HG03095 (cell line): Measurements from ENCODE around the gene PCDHGA8.
"Not testable (repeated sequence)": the region's sequence is repeated elsewhere in the genome, so short reads cannot be mapped to it uniquely, and the experiment has no call there.

Experiments
- ATAC-seq: cut with Tn5 transposase; IDR thresholded peaks from one replicate; pipeline ENCODE4 v1.9.1; 2021; ENCODE audit warnings: moderate library complexity; ENCODE audit not compliant: unreplicated experiment

Gene PCDHGA8

GRCh38 chr5:141399555-141400258 lies 7.3 kb downstream of the PCDHGA8 start:
- ATAC-seq: no peak

- ATAC-seq: no peak
Measured at GRCh38 chr5:141402553-141403243, 10.3 kb downstream of the PCDHGA8 start, which contains the start of gene PCDHGA9. Gene PCDHGA9, plus strand, starts transcription at chr5:141402778. Its CDS starts 175 bp downstream, at chr5:141402953.

DNA sequence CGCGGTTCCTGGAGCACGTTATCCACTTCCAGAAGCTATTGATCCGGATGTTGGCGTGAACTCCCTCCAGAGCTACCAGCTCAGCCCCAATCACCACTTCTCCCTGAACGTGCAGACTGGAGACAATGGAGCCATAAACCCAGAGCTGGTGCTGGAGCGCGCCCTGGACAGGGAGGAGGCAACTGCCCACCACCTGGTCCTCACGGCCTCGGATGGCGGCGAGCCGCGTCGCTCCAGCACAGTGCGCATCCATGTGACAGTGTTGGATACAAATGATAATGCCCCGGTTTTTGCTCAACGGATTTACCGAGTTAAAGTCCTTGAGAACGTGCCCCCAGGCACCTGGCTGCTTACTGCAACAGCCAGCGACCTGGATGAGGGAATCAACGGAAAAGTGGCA lies 11.0 kb downstream of the PCDHGA8 start:
- ATAC-seq: no peak

DNA sequence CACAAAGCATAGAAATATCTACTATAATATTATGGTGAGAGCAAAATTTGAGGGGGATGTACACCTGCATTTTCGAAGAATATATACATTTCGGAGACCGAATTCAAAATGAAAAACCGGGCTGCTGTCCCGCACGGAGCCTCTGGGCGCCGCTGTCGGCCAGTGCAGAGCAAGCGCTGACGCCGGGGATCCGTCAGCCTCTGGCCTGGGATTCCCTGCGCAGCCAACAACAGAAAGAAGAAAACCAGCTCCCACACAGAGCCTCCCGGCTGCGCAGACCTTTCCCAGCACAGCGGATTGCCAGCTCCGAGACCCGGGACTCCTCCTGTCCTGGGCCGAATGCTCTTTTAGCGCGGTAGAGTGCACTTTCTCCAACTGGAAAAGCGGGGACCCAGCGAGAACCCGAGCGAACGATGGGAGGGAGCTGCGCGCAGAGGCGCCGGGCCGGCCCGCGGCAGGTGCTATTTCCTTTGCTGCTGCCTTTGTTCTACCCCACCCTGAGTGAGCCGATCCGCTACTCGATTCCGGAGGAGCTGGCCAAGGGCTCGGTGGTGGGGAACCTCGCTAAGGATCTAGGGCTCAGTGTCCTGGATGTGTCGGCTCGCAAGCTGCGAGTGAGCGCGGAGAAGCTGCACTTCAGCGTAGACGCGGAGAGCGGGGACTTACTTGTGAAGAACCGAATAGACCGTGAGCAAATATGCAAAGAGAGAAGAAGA lies 15.5 kb downstream of the PCDHGA8 start, which contains the start of gene PCDHGB6:
Gene PCDHGB6, plus strand, starts transcription at position 232 of the 716 bp plus-strand sequence. Its CDS starts 182 bp downstream, at position 414.
- peak; percentile 68 for ATAC-seq

DNA sequence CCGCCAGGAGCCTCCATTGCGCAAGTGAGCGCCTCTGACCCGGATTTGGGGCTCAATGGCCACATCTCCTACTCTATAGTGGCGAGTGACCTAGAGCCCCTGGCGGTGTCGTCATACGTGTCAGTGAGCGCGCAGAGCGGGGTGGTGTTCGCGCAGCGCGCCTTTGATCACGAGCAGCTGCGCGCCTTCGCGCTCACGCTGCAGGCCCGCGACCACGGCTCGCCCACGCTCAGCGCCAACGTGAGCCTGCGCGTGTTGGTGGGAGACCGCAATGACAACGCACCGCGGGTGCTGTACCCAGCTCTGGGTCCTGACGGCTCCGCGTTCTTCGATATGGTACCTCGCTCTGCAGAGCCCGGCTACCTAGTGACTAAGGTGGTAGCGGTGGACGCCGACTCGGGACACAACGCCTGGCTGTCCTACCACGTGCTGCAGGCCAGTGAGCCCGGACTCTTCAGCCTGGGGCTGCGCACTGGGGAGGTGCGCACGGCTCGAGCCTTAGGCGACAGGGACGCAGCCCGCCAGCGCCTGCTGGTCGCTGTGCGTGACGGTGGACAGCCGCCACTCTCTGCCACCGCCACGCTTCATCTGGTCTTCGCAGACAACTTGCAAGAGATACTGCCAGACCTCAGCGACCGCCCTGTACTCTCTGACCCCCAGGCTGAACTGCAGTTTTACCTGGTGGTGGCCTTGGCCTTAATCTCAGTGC lies 17.3 kb downstream of the PCDHGA8 start:
- no peak for ATAC-seq

DNA sequence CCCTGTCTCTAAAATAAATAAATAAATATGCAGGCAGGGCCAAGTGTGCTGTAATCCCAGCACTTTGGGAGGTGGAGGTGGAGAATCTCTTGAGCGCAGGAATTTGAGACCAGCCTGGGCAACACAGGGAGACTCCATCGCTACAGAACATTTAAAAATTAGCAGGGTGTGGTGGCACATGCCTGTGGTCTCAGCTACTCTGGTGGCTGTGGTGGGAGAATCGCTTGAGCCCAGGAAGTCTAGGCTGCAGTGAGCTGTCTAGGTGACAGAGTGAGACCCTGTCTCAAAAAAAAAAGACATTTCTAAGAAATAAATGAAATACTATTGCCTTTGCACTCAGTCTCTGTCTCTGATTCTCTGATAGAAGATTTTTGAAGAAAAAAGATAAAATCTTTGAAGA lies 19.1 kb downstream of the PCDHGA8 start:
- ATAC-seq: no peak

GRCh38 chr5:141412854-141413539 lies 20.6 kb downstream of the PCDHGA8 start, which contains the start of gene PCDHGA10:
Gene PCDHGA10, plus strand, starts transcription at chr5:141412987. Its CDS starts 189 bp downstream, at chr5:141413176.
- ATAC-seq: peak; percentile 63

DNA sequence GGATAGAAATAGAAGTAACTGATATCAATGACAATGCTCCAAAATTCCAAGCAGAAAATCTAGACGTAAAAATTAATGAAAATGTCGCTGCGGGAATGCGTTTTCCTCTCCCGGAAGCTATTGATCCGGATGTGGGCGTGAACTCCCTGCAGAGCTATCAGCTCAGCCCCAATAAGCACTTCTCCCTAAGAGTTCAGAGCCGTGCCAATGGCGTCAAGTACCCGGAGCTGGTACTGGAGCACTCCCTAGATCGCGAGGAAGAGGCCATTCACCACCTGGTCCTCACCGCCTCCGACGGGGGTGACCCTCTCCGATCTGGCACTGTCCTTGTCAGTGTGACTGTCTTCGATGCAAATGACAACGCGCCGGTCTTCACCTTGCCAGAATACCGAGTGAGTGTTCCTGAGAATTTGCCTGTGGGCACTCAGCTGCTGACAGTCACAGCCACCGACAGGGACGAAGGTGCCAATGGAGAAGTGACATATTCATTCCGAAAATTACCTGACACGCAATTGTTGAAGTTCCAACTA lies 21.2 kb downstream of the PCDHGA8 start:
- ATAC-seq: no peak

DNA sequence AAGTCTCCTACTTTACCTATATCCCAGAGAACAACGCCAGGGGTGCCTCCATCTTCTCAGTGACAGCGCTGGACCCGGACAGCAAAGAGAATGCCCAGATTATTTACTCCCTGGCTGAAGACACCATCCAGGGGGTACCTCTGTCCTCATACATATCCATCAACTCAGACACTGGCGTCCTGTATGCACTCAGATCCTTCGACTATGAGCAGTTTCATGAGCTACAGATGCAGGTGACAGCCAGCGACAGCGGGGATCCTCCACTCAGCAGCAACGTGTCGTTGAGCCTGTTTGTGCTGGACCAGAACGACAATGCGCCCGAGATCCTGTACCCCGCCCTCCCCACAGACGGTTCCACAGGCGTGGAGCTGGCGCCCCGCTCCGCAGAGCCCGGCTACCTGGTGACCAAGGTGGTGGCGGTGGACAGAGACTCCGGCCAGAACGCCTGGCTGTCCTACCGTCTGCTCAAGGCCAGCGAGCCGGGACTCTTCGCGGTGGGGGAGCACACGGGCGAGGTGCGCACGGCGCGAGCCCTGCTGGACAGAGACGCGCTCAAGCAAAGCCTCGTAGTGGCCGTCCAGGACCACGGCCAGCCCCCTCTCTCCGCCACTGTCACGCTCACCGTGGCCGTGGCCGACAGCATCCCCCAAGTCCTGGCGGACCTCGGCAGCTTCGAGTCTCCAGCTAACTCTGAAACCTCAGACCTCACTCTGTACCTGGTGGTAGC lies 22.3 kb downstream of the PCDHGA8 start:
- not testable (repeated sequence) for ATAC-seq

DNA sequence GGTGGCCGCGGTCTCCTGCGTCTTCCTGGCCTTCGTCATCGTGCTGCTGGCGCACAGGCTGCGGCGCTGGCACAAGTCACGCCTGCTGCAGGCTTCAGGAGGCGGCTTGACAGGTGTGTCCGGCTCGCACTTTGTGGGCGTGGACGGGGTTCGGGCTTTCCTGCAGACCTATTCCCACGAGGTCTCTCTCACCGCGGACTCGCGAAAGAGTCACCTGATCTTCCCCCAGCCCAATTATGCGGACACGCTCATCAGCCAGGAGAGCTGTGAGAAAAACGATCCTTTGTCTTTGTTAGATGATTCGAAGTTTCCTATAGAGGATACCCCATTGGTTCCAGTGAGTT lies 22.8 kb downstream of the PCDHGA8 start:
- ATAC-seq: not testable (repeated sequence)

DNA sequence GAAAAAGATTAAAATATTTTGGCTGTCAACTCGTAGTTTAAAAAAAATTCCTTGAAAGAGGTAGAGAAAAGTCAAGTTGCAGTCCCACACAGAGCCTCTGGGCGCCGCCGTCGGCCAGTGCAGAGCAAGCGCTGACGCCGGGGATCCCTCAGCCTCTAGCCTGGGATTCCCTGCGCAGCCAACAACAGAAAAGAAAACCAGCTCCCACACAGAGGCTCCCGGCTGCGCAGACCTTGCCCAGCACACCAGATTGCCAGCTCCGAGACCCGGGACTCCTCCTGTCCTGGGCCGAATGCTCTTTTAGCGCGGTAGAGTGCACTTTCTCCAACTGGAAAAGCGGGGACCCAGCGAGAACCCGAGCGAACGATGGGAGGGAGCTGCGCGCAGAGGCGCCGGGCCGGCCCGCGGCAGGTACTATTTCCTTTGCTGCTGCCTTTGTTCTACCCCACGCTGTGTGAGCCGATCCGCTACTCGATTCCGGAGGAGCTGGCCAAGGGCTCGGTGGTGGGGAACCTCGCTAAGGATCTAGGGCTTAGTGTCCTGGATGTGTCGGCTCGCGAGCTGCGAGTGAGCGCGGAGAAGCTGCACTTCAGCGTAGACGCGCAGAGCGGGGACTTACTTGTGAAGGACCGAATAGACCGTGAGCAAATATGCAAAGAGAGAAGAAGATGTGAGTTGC lies 25.2 kb downstream of the PCDHGA8 start, which contains the start of gene PCDHGB7:
Gene PCDHGB7, plus strand, starts transcription at position 184 of the 679 bp plus-strand sequence. Its CDS starts 183 bp downstream, at position 367.
- peak; percentile 71 for ATAC-seq

GRCh38 chr5:141419074-141419880 lies 26.8 kb downstream of the PCDHGA8 start:
- ATAC-seq: no peak

GRCh38 chr5:141420855-141421488 lies 28.5 kb downstream of the PCDHGA8 start, which contains the start of gene PCDHGA11:
Gene PCDHGA11, plus strand, starts transcription at chr5:141421051. Its CDS starts 177 bp downstream, at chr5:141421228.
- no peak for ATAC-seq

DNA sequence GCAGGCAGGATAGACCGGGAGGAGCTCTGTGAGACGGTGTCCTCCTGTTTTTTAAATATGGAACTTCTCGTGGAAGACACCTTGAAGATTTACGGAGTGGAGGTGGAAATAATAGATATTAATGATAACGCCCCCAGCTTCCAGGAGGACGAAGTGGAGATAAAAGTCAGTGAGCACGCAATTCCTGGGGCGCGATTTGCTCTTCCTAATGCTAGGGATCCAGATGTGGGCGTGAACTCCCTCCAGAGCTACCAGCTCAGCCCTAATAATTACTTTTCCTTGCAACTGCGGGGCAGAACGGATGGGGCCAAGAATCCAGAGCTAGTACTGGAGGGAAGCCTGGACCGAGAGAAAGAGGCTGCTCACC lies 29.0 kb downstream of the PCDHGA8 start:
- no peak for ATAC-seq

- no peak for ATAC-seq
Measured at GRCh38 chr5:141422742-141423291, 30.4 kb downstream of the PCDHGA8 start.

DNA sequence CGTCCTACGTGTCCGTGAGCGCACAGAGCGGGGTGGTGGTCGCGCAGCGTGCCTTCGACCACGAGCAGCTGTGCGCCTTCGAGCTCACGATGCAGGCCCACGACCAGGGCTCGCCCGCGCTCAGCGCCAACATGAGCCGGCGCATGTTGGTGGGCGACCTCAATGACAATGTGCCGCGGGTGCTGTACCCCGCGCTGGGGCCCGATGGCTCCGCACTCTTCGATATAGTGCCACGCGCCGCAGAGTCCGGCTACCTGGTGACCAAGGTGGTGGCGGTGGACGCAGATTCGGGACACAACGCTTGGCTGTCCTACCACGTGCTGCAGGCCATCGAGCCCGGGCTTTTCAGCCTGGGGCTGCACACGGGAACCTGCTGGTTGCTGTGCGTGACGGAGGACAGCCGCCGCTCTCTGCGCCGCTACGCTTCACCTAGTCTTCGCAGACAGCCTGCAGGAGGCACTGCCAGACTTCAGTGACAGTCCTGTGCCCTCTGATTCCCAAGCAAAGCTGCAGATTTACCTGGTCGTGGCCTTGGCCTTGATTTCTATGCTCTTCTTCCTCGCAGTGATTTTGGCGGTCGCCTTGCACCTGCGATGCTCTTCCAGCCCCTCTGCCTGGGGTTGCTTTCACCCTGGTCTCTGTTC lies 35.5 kb downstream of the PCDHGA8 start:
- ATAC-seq: no peak
